HTR-8/SVneo (cell line): ENCODE results near the gene SRPRA.
A peak's percentile ranks its signal among the peaks of the same experiment; 100 is the strongest.
"Not testable (repeated sequence)": the region's sequence is repeated elsewhere in the genome, so short reads cannot be mapped to it uniquely, and the experiment has no call there.

Experiments
- DNase-seq: peaks from one replicate; pipeline ENCODE4 v3.0.0; 2011; ENCODE audit warnings: low spot score, mixed read lengths; ENCODE audit not compliant: insufficient read length
- FAIRE-seq: peaks from 2 replicates; lab custom pipeline; 2011; peaks lifted over from hg19 to GRCh38; lab: Jason Lieb, UNC

Gene SRPRA

GRCh38 chr11:126268708-126269579 is at the start of gene SRPRA, which contains the start of gene FOXRED1:
Gene SRPRA, minus strand, starts transcription at chr11:126268895. Its CDS starts 91 bp downstream, at chr11:126268804.
Gene FOXRED1, plus strand, starts transcription at chr11:126269154. Its CDS starts 53 bp downstream, at chr11:126269207.
- DNase-seq (peak; percentile 97), FAIRE-seq (peak; percentile 94)

- FAIRE-seq (no peak), DNase-seq (no peak)
Observed at GRCh38 chr11:126317756-126318573, 49.3 kb upstream of the SRPRA start.

- FAIRE-seq (no peak), DNase-seq (no peak)
Observed at GRCh38 chr11:126317432-126317755, 48.7 kb upstream of the SRPRA start.

- FAIRE-seq (no peak), DNase-seq (no peak)
Observed at GRCh38 chr11:126313826-126314225, 45.1 kb upstream of the SRPRA start.

- no peak for FAIRE-seq
- no peak for DNase-seq
Observed at GRCh38 chr11:126312961-126313360, 44.3 kb upstream of the SRPRA start.

- no peak for FAIRE-seq
- DNase-seq, result no peak
Observed at GRCh38 chr11:126311401-126312291, 43.0 kb upstream of the SRPRA start.

- FAIRE-seq (no peak), DNase-seq (no peak)
Observed at GRCh38 chr11:126310992-126311310, 42.3 kb upstream of the SRPRA start.

GRCh38 chr11:126310200-126310991 is 41.7 kb upstream of the SRPRA start:
- DNase-seq (peak; percentile 68), FAIRE-seq (no peak)

GRCh38 chr11:126308771-126309170 is 40.1 kb upstream of the SRPRA start:
- not testable (repeated sequence) for DNase-seq, FAIRE-seq

- FAIRE-seq (no peak), DNase-seq (no peak)
Observed at GRCh38 chr11:126308271-126308671, 39.6 kb upstream of the SRPRA start.

- no peak for FAIRE-seq
- DNase-seq, result no peak
Observed at GRCh38 chr11:126307706-126308105, 39.0 kb upstream of the SRPRA start.

- no peak for DNase-seq
- no peak for FAIRE-seq
Observed at GRCh38 chr11:126305699-126306098, 37.0 kb upstream of the SRPRA start.

GRCh38 chr11:126304457-126305075 is 35.9 kb upstream of the SRPRA start:
- FAIRE-seq, result no peak
- DNase-seq, result no peak

- FAIRE-seq, result peak; percentile 70
- peak; percentile 88 for DNase-seq
Observed at GRCh38 chr11:126303623-126304456, 35.1 kb upstream of the SRPRA start, which contains the start of gene DCPS. Gene DCPS, plus strand, starts transcription at chr11:126304060. Its CDS starts 21 bp downstream, at chr11:126304081.

- no peak for DNase-seq
- FAIRE-seq, result no peak
Observed at GRCh38 chr11:126297004-126297403, 28.3 kb upstream of the SRPRA start.

- FAIRE-seq, result no peak
- no peak for DNase-seq
Observed at GRCh38 chr11:126293726-126294125, 25.0 kb upstream of the SRPRA start.

- no peak for FAIRE-seq
- DNase-seq, result no peak
Observed at GRCh38 chr11:126290887-126291286, 22.2 kb upstream of the SRPRA start.

GRCh38 chr11:126288237-126288636 is 19.5 kb upstream of the SRPRA start:
- DNase-seq, result no peak
- no peak for FAIRE-seq
